Kidney epithelial cell (primary cell): ENCODE measurements around the gene SMIM36. TPM values are rescaled to one million over a fixed set of nuclear protein-coding genes. Genes with fewer than 3 reads are reported as not detected.
"Not testable (repeated sequence)": the region's sequence is repeated elsewhere in the genome, so short reads cannot be mapped to it uniquely, and the experiment has no call there.

Experiments used
- DNase-seq: peaks from one replicate; pipeline ENCODE4 v3.0.0-alpha.2; 2010; ENCODE audit warnings: low read depth
- H3K27me3 ChIP-seq: 2 replicates; pipeline ENCODE4 v1.6.0; 2011; ENCODE audit warnings: low read length; ENCODE audit not compliant: control insufficient read depth, insufficient read depth
- H3K36me3 ChIP-seq: 2 replicates; pipeline ENCODE4 v1.5.1; 2011; ENCODE audit warnings: low read length; ENCODE audit not compliant: control insufficient read depth, insufficient read depth
- H3K4me3 ChIP-seq: 2 replicates; pipeline ENCODE4 v1.5.1; 2011; ENCODE audit warnings: low read depth, mild to moderate bottlenecking, control low read depth, low read length
- CTCF ChIP-seq: IDR thresholded peaks from 2 replicates; pipeline ENCODE4 v1.5.1; 2011; ENCODE audit warnings: mild to moderate bottlenecking, moderate library complexity, low read length, control low read depth, inconsistent platforms; ENCODE audit not compliant: insufficient read depth, poor library complexity, severe bottlenecking
- total RNA-seq: library from RNA; depleted of rRNA; stranded (reverse); fragments of >200 nt; gene quantifications from 2 replicates; pipeline ENCODE4 v1.2.3, GENCODE V29; 2015

SMIM36 gene
- total RNA-seq, 1 donor from 2014 or later, result not detected

GRCh38 chr17:55433629-55434422, 77.4 kb downstream of the SMIM36 start:
- no peak for TF ChIP-seq CTCF
- DNase-seq, result peak; percentile 74
- no peak overlapping the region for H3K4me3 ChIP-seq

GRCh38 chr17:55433029-55433628, 78.1 kb downstream of the SMIM36 start:
- DNase-seq, result no peak
- Histone ChIP-seq H3K27me3 (no peaks in the 10 kb centered on the region), H3K36me3 (no peaks in the 10 kb centered on the region), H3K4me3 (no peak overlapping the region)
- TF ChIP-seq CTCF, result no peak

More at GRCh38 chr17:55433629-55434422, 77.4 kb downstream of the SMIM36 start:
- no peaks in the 10 kb centered on the region for H3K36me3 ChIP-seq
- H3K27me3 ChIP-seq, result no peaks in the 10 kb centered on the region

GRCh38 chr17:55432358-55433028, 78.8 kb downstream of the SMIM36 start:
- Histone ChIP-seq H3K27me3 (no peaks in the 10 kb centered on the region), H3K4me3 (no peak overlapping the region), H3K36me3 (no peaks in the 10 kb centered on the region)
- DNase-seq, result no peak
- no peak for TF ChIP-seq CTCF

GRCh38 chr17:55431914-55432313, 79.3 kb downstream of the SMIM36 start:
- not testable (repeated sequence) for H3K36me3 ChIP-seq, H3K4me3 ChIP-seq, DNase-seq, H3K27me3 ChIP-seq

GRCh38 chr17:55430541-55431288, 80.5 kb downstream of the SMIM36 start:
- Histone ChIP-seq H3K4me3 (no peak overlapping the region), H3K36me3 (no peaks in the 10 kb centered on the region), H3K27me3 (no peaks in the 10 kb centered on the region)
- DNase-seq, result no peak
- no peak for TF ChIP-seq CTCF

- no peak for DNase-seq
- no peaks in the 10 kb centered on the region for H3K27me3 ChIP-seq
- no peak for TF ChIP-seq CTCF
- no peaks in the 10 kb centered on the region for H3K36me3 ChIP-seq
- H3K4me3 ChIP-seq, result no peak overlapping the region
These were observed 83.7 kb downstream of the SMIM36 start for GRCh38 chr17:55427587-55427882.
